K562 (cell line): ENCODE data around the gene RPL7A. TPM values are rescaled to one million over a fixed set of nuclear protein-coding genes. Genes with fewer than 3 reads are reported as not detected.

Experiments used
- polyA plus RNA-seq, 8 experiments: library from polyadenylated mRNA; depleted of rRNA in 4 of 8; stranded (reverse) in 5 of 8; unstranded in 3 of 8; fragments of >200 nt; fragmentation: Nextera tagmentation in 2 of 8; fragmentation: Illumina TruSeq in 1 of 8; extraction: Ambion mirVana in 2 of 8; extraction: Trizol in 1 of 8; gene quantifications; 2 replicates each; pipeline versions ENCODE4 v1.2.1 to v1.2.3, GENCODE V29; 2011 to 2014; ENCODE audit warnings: inconsistent platforms in 1 of 8, missing spikeins in 1 of 8
- small RNA-seq: library from RNA; depleted of rRNA; stranded (forward); fragments of <200 nt; gene quantifications from one replicate; pipeline ENCODE3, GENCODE V24; 2014
- total RNA-seq, 7 experiments: library from RNA; depleted of rRNA in 6 of 7; stranded (reverse); fragments of >200 nt in 6 of 7; fragmentation: Illumina TruSeq in 2 of 7; extraction: Trizol in 2 of 7; gene quantifications; 2 replicates each; pipeline versions ENCODE4 v1.2.1 to v1.2.3, GENCODE V29; 2011 to 2021; ENCODE audit warnings: low replicate concordance in 1 of 7

Gene RPL7A
- total and polyA plus RNA-seq, 9 of the 15 experiments (the other 6 are each of a cell fraction or from before 2014, with no cell fraction given) = 1,935 to 3,760 (median 2,652) TPM

Small RNA genes lying within 50 kb of the gene (small RNA-seq; reads per million reads assigned to genes)
- gene RF00019 (not detected), gene SNORD24 (not detected), gene SNORD36A (not detected), gene SNORD36B (not detected), gene SNORD36C (not detected)

Other genes with a start within 250 kb of the RPL7A start
Only the 7 nearest of the 16 such genes appear.
- 61.3 and 68.3 TPM in 2 replicates for gene SURF6, start 12.0 kb upstream of the RPL7A start, total RNA-seq (2014; rRNA removed)
- gene SURF6, start 12.0 kb upstream of the RPL7A start, total RNA-seq (2014; rRNA removed; fragmentation: Illumina TruSeq; extraction: Trizol) = 10.5 and 12.2 TPM in 2 replicates
- 30.4 and 31.8 TPM in 2 replicates for gene SURF6, start 12.0 kb upstream of the RPL7A start, total RNA-seq (2015; rRNA removed; fragmentation: Illumina TruSeq; extraction: Trizol)
- 45.3 and 50.6 TPM in 2 replicates for gene SURF6, start 12.0 kb upstream of the RPL7A start, total RNA-seq (2021)
- 12.3 and 14.3 TPM in 2 replicates for gene SURF6, start 12.0 kb upstream of the RPL7A start, polyA plus RNA-seq (2011; rRNA removed)
- 14.7 and 26.5 TPM in 2 replicates for gene SURF6, start 12.0 kb upstream of the RPL7A start, polyA plus RNA-seq (2014; fragmentation: Illumina TruSeq; extraction: Trizol)
- gene SURF6, start 12.0 kb upstream of the RPL7A start, polyA plus RNA-seq (2014; fragmentation: Nextera tagmentation; extraction: Ambion mirVana) = 1 to 10 TPM; 1.4 to 1.8 TPM
- 52.7 and 61.5 TPM in 2 replicates for gene SURF6, start 12.0 kb upstream of the RPL7A start, polyA plus RNA-seq (2014; rRNA removed)
- 27.2 and 28.0 TPM in 2 replicates for gene MED22, start 87 bp upstream of the RPL7A start, total RNA-seq (2014; rRNA removed)
- 7.7 and 9.4 TPM in 2 replicates for gene MED22, start 87 bp upstream of the RPL7A start, total RNA-seq (2014; rRNA removed; fragmentation: Illumina TruSeq; extraction: Trizol)
- gene MED22, start 87 bp upstream of the RPL7A start, total RNA-seq (2015; rRNA removed; fragmentation: Illumina TruSeq; extraction: Trizol) = 22.3 and 22.6 TPM in 2 replicates
- 32.4 and 35.6 TPM in 2 replicates for gene MED22, start 87 bp upstream of the RPL7A start, total RNA-seq (2021)
- 23.4 and 33.6 TPM in 2 replicates for gene MED22, start 87 bp upstream of the RPL7A start, polyA plus RNA-seq (2011; rRNA removed)
- gene MED22, start 87 bp upstream of the RPL7A start, polyA plus RNA-seq (2014; fragmentation: Illumina TruSeq; extraction: Trizol) = 15.5 and 23.8 TPM in 2 replicates
- 1 to 10 TPM in 1 of 2 experiments, under 1 TPM in 1; 0.73 to 1.4 TPM for gene MED22, start 87 bp upstream of the RPL7A start, polyA plus RNA-seq (2014; fragmentation: Nextera tagmentation; extraction: Ambion mirVana)
- gene MED22, start 87 bp upstream of the RPL7A start, polyA plus RNA-seq (2014; rRNA removed) = 32.6 and 34.8 TPM in 2 replicates
- gene SURF1, start 8.3 kb downstream of the RPL7A start, total RNA-seq (2014; rRNA removed) = 17.9 and 20.8 TPM in 2 replicates
- gene SURF1, start 8.3 kb downstream of the RPL7A start, total RNA-seq (2014; rRNA removed; fragmentation: Illumina TruSeq; extraction: Trizol) = 20.9 and 21.2 TPM in 2 replicates
- 15.5 and 16.6 TPM in 2 replicates for gene SURF1, start 8.3 kb downstream of the RPL7A start, total RNA-seq (2015; rRNA removed; fragmentation: Illumina TruSeq; extraction: Trizol)
- 26.7 and 26.8 TPM in 2 replicates for gene SURF1, start 8.3 kb downstream of the RPL7A start, total RNA-seq (2021)
- 28.6 and 29.8 TPM in 2 replicates for gene SURF1, start 8.3 kb downstream of the RPL7A start, polyA plus RNA-seq (2011; rRNA removed)
- gene SURF1, start 8.3 kb downstream of the RPL7A start, polyA plus RNA-seq (2014; fragmentation: Illumina TruSeq; extraction: Trizol) = 19.1 and 22.2 TPM in 2 replicates
- gene SURF1, start 8.3 kb downstream of the RPL7A start, polyA plus RNA-seq (2014; fragmentation: Nextera tagmentation; extraction: Ambion mirVana) = 10 to 100 TPM; 16.1 to 16.3 TPM
- 30.4 and 31.3 TPM in 2 replicates for gene SURF1, start 8.3 kb downstream of the RPL7A start, polyA plus RNA-seq (2014; rRNA removed)
- gene SURF2, start 8.3 kb downstream of the RPL7A start, total RNA-seq (2014; rRNA removed) = 82.5 and 83.0 TPM in 2 replicates
- 18.6 and 19.8 TPM in 2 replicates for gene SURF2, start 8.3 kb downstream of the RPL7A start, total RNA-seq (2014; rRNA removed; fragmentation: Illumina TruSeq; extraction: Trizol)
- 37.0 and 37.3 TPM in 2 replicates for gene SURF2, start 8.3 kb downstream of the RPL7A start, total RNA-seq (2015; rRNA removed; fragmentation: Illumina TruSeq; extraction: Trizol)
- 38.3 and 43.3 TPM in 2 replicates for gene SURF2, start 8.3 kb downstream of the RPL7A start, total RNA-seq (2021)
- gene SURF2, start 8.3 kb downstream of the RPL7A start, polyA plus RNA-seq (2011; rRNA removed) = 7.3 and 9.7 TPM in 2 replicates
- 21.3 and 32.2 TPM in 2 replicates for gene SURF2, start 8.3 kb downstream of the RPL7A start, polyA plus RNA-seq (2014; fragmentation: Illumina TruSeq; extraction: Trizol)
- 10 to 100 TPM in 1 of 2 experiments, 1 to 10 TPM in 1; 5.5 to 10.2 TPM for gene SURF2, start 8.3 kb downstream of the RPL7A start, polyA plus RNA-seq (2014; fragmentation: Nextera tagmentation; extraction: Ambion mirVana)
- gene SURF2, start 8.3 kb downstream of the RPL7A start, polyA plus RNA-seq (2014; rRNA removed) = 52.4 and 58.9 TPM in 2 replicates
- gene SURF4, start 27.8 kb downstream of the RPL7A start, total RNA-seq (2014; rRNA removed) = 158 and 200 TPM in 2 replicates
- 110 and 137 TPM in 2 replicates for gene SURF4, start 27.8 kb downstream of the RPL7A start, total RNA-seq (2014; rRNA removed; fragmentation: Illumina TruSeq; extraction: Trizol)
- gene SURF4, start 27.8 kb downstream of the RPL7A start, total RNA-seq (2015; rRNA removed; fragmentation: Illumina TruSeq; extraction: Trizol) = 128 and 130 TPM in 2 replicates
- 175 and 181 TPM in 2 replicates for gene SURF4, start 27.8 kb downstream of the RPL7A start, total RNA-seq (2021)
- 174 and 176 TPM in 2 replicates for gene SURF4, start 27.8 kb downstream of the RPL7A start, polyA plus RNA-seq (2011; rRNA removed)
- 144 and 148 TPM in 2 replicates for gene SURF4, start 27.8 kb downstream of the RPL7A start, polyA plus RNA-seq (2014; fragmentation: Illumina TruSeq; extraction: Trizol)
- 10 to 100 TPM in 1 of 2 experiments, 1 to 10 TPM in 1; 8.4 to 13.5 TPM for gene SURF4, start 27.8 kb downstream of the RPL7A start, polyA plus RNA-seq (2014; fragmentation: Nextera tagmentation; extraction: Ambion mirVana)
- gene SURF4, start 27.8 kb downstream of the RPL7A start, polyA plus RNA-seq (2014; rRNA removed) = 116 and 147 TPM in 2 replicates
- gene STKLD1, start 28.1 kb downstream of the RPL7A start, total RNA-seq (2014; rRNA removed) = 0.53 TPM in 1 of 2 replicates, not detected in the other
- 0.19 and 0.36 TPM in 2 replicates for gene STKLD1, start 28.1 kb downstream of the RPL7A start, total RNA-seq (2014; rRNA removed; fragmentation: Illumina TruSeq; extraction: Trizol)
- 0.26 and 0.65 TPM in 2 replicates for gene STKLD1, start 28.1 kb downstream of the RPL7A start, total RNA-seq (2015; rRNA removed; fragmentation: Illumina TruSeq; extraction: Trizol)
- 0.20 and 0.33 TPM in 2 replicates for gene STKLD1, start 28.1 kb downstream of the RPL7A start, total RNA-seq (2021)
- gene STKLD1, start 28.1 kb downstream of the RPL7A start, polyA plus RNA-seq (2011; rRNA removed) = 0.60 and 1.2 TPM in 2 replicates
- 0.25 and 1.0 TPM in 2 replicates for gene STKLD1, start 28.1 kb downstream of the RPL7A start, polyA plus RNA-seq (2014; fragmentation: Illumina TruSeq; extraction: Trizol)
- under 1 TPM in 1 of 2 experiments, not detected in 1; 0.10 TPM for gene STKLD1, start 28.1 kb downstream of the RPL7A start, polyA plus RNA-seq (2014; fragmentation: Nextera tagmentation; extraction: Ambion mirVana)
- 0.13 and 0.61 TPM in 2 replicates for gene STKLD1, start 28.1 kb downstream of the RPL7A start, polyA plus RNA-seq (2014; rRNA removed)
- gene REXO4, start 69.8 kb downstream of the RPL7A start, total RNA-seq (2014; rRNA removed) = 70.5 and 72.9 TPM in 2 replicates
- gene REXO4, start 69.8 kb downstream of the RPL7A start, total RNA-seq (2014; rRNA removed; fragmentation: Illumina TruSeq; extraction: Trizol) = 19.6 and 21.6 TPM in 2 replicates
- 31.1 and 31.3 TPM in 2 replicates for gene REXO4, start 69.8 kb downstream of the RPL7A start, total RNA-seq (2015; rRNA removed; fragmentation: Illumina TruSeq; extraction: Trizol)
- 56.4 and 57.9 TPM in 2 replicates for gene REXO4, start 69.8 kb downstream of the RPL7A start, total RNA-seq (2021)
- gene REXO4, start 69.8 kb downstream of the RPL7A start, polyA plus RNA-seq (2011; rRNA removed) = 23.9 and 29.2 TPM in 2 replicates
- gene REXO4, start 69.8 kb downstream of the RPL7A start, polyA plus RNA-seq (2014; fragmentation: Illumina TruSeq; extraction: Trizol) = 40.9 and 45.1 TPM in 2 replicates
- 1 to 10 TPM; 3.4 to 5.0 TPM for gene REXO4, start 69.8 kb downstream of the RPL7A start, polyA plus RNA-seq (2014; fragmentation: Nextera tagmentation; extraction: Ambion mirVana)
- gene REXO4, start 69.8 kb downstream of the RPL7A start, polyA plus RNA-seq (2014; rRNA removed) = 58.8 and 62.3 TPM in 2 replicates